HL-60 (cell line): ENCODE results near the gene LAMA3.

Experiments used
- DNase-seq, 2 experiments: peaks; one replicate each; pipeline ENCODE4 v3.0.0-alpha.2; 2010 to 2020; ENCODE audit warnings: low read depth in 1 of 2, low spot score in 1 of 2
- H3K27ac ChIP-seq: fragments of 250-450 bp; sonication (Bioruptor Pico); replicated peaks from 2 replicates; pipeline ENCODE4 v1.5.1; 2020; ENCODE audit warnings: mild to moderate bottlenecking, moderate library complexity
- H3K27me3 ChIP-seq: fragments of 250-450 bp; sonication (Bioruptor Pico); 2 replicates; pipeline ENCODE4 v1.5.1; 2021; ENCODE audit warnings: mild to moderate bottlenecking, moderate library complexity; ENCODE audit not compliant: insufficient read depth, poor library complexity, severe bottlenecking
- H3K4me3 ChIP-seq: replicated peaks from 2 replicates; pipeline ENCODE4 v1.5.1; 2011; ENCODE audit warnings: mild to moderate bottlenecking, control low read depth, low read length; ENCODE audit not compliant: insufficient read depth
- GABPA ChIP-seq: IDR thresholded peaks from 2 replicates; pipeline ENCODE4 v1.6.1; 2012; ENCODE audit warnings: low read depth
- POLR2AphosphoS5 ChIP-seq: IDR thresholded peaks from 2 replicates; pipeline ENCODE4 v1.6.1; 2012; ENCODE audit warnings: low read depth
- SPI1 ChIP-seq: IDR thresholded peaks from 2 replicates; pipeline ENCODE4 v1.6.1; 2012; ENCODE audit warnings: low read depth, mild to moderate bottlenecking, borderline replicate concordance
- TF ChIP-seq, protein P1 (sequence below): IDR thresholded peaks from 2 replicates; pipeline ENCODE4 v1.6.1; 2012; ENCODE audit warnings: low read depth; ENCODE audit not compliant: insufficient replicate concordance
- TF ChIP-seq, protein P2 (sequence below): IDR thresholded peaks from one replicate; pipeline ENCODE4 v1.5.1; 2011; ENCODE audit warnings: low read length, control low read depth, inconsistent platforms; ENCODE audit not compliant: insufficient read depth

Gene LAMA3

DNA sequence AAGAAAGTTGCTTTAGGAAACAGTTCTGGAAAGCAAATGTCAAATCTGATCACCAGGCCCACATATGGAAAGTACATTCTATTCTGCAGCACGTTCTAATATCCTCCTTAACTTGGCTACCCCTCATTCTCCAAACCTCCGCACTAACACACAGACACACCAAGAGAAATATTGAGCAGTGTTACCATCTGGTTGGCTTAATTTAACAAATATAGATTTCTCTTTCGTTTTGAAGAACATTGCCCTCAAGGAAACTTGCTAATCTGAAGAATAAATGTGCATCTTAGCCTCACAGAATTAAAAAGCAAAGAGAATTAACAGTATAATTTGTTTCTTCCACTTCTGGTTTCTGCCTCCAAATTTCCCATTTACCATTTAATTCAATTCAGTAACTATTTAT lies 252.5 kb downstream of the LAMA3 start:
- TF ChIP-seq SPI1 (no peak), GABPA (no peak), POLR2AphosphoS5 (no peak)
- TF ChIP-seq, protein P1, sequence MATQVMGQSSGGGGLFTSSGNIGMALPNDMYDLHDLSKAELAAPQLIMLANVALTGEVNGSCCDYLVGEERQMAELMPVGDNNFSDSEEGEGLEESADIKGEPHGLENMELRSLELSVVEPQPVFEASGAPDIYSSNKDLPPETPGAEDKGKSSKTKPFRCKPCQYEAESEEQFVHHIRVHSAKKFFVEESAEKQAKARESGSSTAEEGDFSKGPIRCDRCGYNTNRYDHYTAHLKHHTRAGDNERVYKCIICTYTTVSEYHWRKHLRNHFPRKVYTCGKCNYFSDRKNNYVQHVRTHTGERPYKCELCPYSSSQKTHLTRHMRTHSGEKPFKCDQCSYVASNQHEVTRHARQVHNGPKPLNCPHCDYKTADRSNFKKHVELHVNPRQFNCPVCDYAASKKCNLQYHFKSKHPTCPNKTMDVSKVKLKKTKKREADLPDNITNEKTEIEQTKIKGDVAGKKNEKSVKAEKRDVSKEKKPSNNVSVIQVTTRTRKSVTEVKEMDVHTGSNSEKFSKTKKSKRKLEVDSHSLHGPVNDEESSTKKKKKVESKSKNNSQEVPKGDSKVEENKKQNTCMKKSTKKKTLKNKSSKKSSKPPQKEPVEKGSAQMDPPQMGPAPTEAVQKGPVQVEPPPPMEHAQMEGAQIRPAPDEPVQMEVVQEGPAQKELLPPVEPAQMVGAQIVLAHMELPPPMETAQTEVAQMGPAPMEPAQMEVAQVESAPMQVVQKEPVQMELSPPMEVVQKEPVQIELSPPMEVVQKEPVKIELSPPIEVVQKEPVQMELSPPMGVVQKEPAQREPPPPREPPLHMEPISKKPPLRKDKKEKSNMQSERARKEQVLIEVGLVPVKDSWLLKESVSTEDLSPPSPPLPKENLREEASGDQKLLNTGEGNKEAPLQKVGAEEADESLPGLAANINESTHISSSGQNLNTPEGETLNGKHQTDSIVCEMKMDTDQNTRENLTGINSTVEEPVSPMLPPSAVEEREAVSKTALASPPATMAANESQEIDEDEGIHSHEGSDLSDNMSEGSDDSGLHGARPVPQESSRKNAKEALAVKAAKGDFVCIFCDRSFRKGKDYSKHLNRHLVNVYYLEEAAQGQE, result no peak
- TF ChIP-seq, protein P2, sequence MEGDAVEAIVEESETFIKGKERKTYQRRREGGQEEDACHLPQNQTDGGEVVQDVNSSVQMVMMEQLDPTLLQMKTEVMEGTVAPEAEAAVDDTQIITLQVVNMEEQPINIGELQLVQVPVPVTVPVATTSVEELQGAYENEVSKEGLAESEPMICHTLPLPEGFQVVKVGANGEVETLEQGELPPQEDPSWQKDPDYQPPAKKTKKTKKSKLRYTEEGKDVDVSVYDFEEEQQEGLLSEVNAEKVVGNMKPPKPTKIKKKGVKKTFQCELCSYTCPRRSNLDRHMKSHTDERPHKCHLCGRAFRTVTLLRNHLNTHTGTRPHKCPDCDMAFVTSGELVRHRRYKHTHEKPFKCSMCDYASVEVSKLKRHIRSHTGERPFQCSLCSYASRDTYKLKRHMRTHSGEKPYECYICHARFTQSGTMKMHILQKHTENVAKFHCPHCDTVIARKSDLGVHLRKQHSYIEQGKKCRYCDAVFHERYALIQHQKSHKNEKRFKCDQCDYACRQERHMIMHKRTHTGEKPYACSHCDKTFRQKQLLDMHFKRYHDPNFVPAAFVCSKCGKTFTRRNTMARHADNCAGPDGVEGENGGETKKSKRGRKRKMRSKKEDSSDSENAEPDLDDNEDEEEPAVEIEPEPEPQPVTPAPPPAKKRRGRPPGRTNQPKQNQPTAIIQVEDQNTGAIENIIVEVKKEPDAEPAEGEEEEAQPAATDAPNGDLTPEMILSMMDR, result no peak
- no peak for DNase-seq
- Histone ChIP-seq H3K27me3 (no peaks in the 10 kb centered on the region), H3K27ac (no peak overlapping the region), H3K4me3 (no peak overlapping the region)

DNA sequence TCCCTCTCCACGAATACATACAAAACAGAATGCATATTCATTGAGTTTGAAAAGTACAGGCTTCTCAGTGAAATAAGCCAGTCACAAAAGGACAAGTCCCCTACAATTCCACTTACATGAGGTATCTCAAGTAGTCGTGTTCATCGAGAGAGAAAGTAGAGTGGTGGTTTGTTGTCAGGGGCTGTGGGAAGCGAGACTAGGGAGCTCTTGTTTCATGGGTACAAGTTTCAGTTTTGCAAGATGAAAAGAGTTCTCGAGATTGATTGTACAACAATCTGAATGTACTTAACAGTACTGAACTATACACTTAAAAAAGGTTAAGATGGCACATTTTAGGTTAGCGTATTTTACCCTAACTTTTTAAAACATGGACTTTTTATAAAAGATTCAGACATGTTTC lies 253.9 kb downstream of the LAMA3 start:
- H3K27ac ChIP-seq, result no peak overlapping the region
- no peak overlapping the region for H3K4me3 ChIP-seq
- TF ChIP-seq POLR2AphosphoS5 (no peak), SPI1 (no peak), GABPA (no peak)
- TF ChIP-seq, protein P2, result no peak
- TF ChIP-seq, protein P1, result no peak
- H3K27me3 ChIP-seq, result no peaks in the 10 kb centered on the region
- no peak for DNase-seq

DNA sequence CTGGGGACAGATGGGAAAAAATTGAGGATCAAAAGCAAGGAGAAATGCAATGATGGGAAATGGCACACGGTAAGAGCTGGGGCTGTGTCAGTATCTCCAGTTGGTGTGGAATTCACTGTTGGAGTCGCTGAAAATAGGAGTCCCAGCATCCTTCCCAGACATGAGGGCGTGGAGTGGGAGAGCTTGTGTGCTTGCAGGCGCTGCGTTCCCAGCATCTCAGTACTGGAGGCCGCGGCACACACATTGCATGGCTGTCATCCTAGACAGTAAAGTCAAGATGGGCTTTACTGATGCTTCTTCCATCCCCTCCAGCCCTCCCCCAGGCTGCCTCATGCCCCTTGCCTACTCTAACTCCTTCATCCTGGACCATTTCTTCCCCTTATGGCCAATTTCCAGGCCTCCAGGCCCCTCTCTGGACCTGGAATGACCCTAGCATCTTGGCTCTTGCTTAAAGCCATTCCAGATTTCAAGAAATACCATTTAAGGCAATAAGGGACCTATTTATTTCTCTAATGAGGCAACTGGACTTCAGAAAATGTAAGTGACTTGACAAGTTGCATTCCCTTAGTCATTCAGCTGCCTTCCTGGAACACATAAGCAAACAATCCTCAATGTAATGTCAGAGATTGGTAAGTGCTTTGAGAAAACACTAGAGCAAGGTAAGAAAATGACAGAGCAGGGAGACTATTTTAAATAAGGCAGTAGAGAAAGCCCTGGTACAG lies 254.8 kb downstream of the LAMA3 start:
- Histone ChIP-seq H3K27ac (no peak overlapping the region), H3K27me3 (no peaks in the 10 kb centered on the region), H3K4me3 (no peak overlapping the region)
- TF ChIP-seq POLR2AphosphoS5 (no peak), GABPA (no peak), SPI1 (no peak)
- TF ChIP-seq, protein P1, result no peak
- TF ChIP-seq, protein P2, result no peak
- DNase-seq, result no peak
